CD4-positive, alpha-beta T cell treated with Interleukin-17A for 1 hour (primary cell): ENCODE results near the gene PPP1CA.
A peak's percentile ranks its signal among the peaks of the same experiment; 100 is the strongest.

Source experiments
- DNase-seq: peaks from one replicate; pipeline ENCODE4 v3.0.0-alpha.2; 2020

PPP1CA gene

DNA sequence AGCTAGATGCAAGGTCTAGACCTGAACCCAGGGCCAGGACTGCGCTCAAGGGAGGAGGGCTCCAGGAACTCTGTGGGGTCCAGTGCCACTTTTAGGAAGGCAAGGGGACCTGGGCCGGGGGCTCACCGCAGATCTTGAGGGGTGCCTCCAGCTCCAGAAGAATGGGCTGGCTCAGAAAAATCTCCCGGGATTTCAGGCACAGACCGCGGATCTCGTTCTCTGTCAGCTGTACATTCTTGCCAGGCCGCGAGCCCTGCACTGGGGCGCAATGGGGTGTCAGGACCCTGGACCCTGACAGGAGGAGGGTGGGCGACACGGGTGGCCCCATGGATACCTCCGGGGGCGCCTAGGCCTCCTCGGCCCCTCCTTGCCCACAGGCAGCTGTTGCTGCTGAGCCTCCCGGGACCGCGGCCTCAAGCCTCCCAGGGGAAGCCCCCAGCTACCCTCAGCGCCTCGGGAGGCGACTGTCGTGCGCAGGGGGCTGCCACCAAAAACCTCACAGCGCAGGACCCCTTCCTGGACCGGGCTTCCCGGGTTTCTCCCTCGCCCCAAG lies 640 bp downstream of the PPP1CA start:
- no peak for DNase-seq

GRCh38 chr11:67400251-67400941 lies 1.3 kb downstream of the PPP1CA start:
- no peak for DNase-seq

DNA sequence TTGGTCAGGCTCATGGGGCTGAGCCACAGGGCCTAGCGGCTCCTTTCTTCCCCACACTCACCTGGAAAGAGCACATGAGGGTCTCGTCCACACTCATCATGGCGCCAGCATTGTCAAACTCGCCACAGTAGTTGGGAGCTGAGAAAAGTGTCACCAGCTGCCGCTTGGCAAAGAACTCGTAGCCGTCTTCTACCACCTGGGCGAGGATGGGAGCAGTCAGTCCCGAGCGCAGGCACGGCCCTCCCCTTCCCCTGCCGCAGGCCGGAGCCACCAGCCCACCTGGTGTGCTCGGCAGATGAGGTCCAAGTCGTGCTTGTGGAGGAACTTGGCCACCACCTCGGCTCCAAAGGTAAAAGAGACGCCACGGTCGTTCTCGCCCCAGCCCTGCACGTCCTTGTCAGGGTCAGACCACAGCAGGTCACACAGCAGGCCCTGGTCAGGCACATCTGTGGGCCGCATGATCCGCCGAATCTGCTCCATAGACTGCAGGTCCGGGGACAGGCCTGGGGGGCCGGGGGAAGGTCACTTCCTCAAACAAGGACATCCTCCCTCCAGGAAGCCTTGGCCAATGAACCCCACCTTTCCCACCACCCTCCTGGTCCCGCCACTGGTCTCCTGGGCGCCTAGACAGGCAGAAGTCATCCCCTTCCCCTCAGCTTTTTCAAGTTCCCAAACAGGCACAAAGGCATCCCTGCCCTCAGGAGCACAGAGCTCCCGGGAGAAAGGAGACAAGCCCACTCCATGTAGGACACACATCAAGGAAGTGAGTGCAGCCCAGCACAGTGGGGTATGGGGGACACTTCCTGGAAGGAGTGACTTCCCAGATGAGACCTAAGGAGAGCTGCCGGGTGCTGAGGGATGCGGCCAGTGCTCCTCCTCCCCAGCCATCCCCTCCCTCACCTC lies 2.7 kb downstream of the PPP1CA start:
- no peak for DNase-seq

DNA sequence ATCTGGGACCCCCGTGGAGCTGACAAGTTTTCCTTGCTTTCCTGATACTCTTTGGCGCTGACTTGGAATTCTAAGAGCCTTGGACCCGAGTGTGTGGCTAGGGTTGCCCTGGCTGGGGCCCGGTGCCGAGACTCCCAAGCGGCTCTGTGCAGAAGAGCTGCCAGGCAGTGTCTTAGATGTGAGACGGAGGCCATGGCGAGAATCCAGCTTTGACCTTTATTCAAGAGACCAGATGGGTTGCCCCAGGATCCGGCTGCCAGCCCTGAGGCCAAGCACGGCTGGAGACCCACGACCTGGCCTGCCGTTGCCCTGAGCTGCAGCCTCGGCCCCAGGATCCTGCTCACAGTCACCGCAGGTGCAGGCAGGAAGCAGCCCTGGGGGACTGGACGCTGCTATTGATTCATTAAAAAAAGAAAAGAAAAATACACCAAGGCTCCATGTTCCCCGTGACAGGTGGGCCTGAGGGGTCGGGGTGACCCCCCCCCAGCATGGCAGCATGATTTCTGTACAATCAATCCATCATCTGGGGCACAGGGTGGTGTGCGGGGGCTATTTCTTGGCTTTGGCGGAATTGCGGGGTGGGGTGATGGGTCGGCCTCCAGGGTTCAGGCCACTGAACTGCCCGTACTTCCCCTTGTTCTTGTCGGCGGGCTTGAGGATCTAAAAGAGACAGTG lies 3.5 kb downstream of the PPP1CA start:
- DNase-seq: no peak

DNA sequence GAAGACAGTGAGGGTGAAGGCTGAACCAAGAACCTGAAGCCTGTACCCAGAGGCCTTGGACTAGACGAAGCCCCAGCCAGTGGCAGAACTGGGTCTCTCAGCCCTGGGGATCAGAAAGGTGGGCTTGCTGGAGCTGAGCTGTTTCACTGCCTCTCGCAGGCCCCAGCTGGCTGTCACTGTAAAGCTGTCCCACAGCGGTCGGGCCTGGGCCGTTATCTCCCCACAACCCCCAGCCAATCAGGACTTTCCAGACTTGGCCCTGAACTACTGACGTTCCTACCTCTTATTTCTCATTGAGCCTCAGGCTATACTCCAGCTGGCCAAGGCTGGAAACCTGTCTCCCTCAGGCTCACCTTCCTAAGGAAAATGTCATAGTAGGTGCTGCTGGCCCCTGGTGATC lies 4.1 kb downstream of the PPP1CA start:
- no peak for DNase-seq

GRCh38 chr11:67396587-67397389 lies 4.9 kb downstream of the PPP1CA start:
- DNase-seq: no peak

GRCh38 chr11:67396259-67396581 lies 5.4 kb downstream of the PPP1CA start:
- DNase-seq: no peak

DNA sequence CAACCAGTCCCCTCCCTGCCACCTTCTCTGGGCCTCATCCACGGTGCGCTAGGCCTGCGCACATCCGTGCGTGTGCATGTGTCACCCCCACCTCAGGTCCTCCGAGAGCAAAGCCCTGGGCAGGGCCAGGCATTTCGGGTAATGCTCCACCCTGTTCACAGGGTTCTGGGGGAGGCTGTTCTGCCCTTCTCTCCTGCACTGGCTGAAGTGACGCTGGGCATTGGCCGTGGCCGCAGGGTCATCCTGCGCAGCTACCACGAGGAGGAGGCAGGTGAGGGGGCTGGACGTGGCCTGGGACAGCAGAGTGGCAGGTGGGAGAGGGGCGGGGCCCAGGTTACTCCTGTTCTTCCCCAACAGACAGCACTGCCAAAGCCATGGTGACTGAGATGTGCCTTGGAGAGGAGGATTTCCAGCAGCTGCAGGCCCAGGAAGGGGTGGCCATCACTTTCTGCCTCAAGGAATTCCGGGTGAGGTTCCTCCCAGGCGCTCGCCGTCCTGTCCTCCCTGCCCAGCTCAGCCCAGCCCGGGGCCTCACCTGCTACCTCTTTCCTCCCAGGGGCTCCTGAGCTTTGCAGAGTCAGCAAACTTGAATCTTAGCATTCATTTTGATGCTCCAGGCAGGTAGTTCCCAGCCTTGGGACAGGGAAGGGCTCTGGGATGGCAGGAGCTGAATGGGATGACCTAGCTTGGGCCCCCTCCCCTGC lies 6.0 kb downstream of the PPP1CA start:
- no peak for DNase-seq

DNA sequence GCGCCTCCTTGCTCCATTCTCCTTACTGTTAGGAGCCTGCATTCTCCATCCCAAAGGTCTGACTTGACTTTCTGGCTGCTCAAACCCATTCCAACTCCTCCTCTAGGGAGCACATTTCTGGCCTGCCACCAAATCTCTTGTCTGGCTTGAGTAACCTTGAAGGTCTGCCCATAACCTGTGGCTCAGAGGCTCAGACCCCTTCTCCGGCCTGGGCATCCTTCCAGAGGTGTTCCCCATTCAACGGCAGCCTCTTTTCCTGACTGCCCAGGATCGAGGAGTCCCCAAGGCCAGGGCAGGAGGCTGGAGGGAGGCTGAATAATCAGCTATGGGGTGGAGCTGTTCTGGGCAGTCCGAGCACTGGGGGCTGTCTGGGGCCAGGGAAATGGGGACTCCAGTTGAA lies 7.7 kb downstream of the PPP1CA start:
- no peak for DNase-seq

DNA sequence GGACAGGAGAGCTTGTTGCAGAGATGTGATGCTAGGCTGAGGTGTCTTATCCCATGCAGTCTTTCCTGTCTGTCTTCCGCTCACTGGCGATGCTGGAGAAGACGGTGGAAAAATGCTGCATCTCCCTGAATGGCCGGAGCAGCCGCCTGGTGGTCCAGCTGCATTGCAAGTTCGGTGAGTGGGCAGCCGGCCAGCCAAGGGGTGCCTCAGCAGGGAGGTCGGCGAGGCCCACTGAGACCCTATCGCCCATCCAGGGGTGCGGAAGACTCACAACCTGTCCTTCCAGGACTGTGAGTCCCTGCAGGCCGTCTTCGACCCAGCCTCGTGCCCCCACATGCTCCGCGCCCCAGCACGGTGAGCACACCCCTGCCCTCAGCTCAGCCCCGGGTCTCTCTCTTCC lies 8.2 kb downstream of the PPP1CA start:
- DNase-seq: no peak

- DNase-seq: no peak
These were observed 9.4 kb downstream of the PPP1CA start for GRCh38 chr11:67392183-67392715.

GRCh38 chr11:67391304-67392182 lies 10.1 kb downstream of the PPP1CA start, which contains the start of gene RAD9A:
RAD9A (plus strand) TSS chr11:67391986; CDS start chr11:67392045, 59 bp downstream.
- DNase-seq: peak; percentile 91

- no peak for DNase-seq
These were observed 10.7 kb downstream of the PPP1CA start for GRCh38 chr11:67390947-67391303.

GRCh38 chr11:67389477-67389876 lies 12.2 kb downstream of the PPP1CA start:
- DNase-seq: peak; percentile 69

GRCh38 chr11:67387518-67387917 lies 14.1 kb downstream of the PPP1CA start:
- DNase-seq: no peak

- no peak for DNase-seq
These were observed 14.6 kb downstream of the PPP1CA start for GRCh38 chr11:67387069-67387468.

- no peak for DNase-seq
These were observed 16.7 kb downstream of the PPP1CA start for GRCh38 chr11:67384851-67385366.

- peak; percentile 89 for DNase-seq
These were observed 19.2 kb downstream of the PPP1CA start for GRCh38 chr11:67382276-67383136.

- no peak for DNase-seq
These were observed 20.2 kb downstream of the PPP1CA start for GRCh38 chr11:67381244-67381972.
